ENCODE results near the gene C19orf44.
A peak's percentile ranks its signal among the peaks of the same experiment; 100 is the strongest.
"Not testable (repeated sequence)": the region's sequence is repeated elsewhere in the genome, so short reads cannot be mapped to it uniquely, and the experiment has no call there.

Gene C19orf44

DNA sequence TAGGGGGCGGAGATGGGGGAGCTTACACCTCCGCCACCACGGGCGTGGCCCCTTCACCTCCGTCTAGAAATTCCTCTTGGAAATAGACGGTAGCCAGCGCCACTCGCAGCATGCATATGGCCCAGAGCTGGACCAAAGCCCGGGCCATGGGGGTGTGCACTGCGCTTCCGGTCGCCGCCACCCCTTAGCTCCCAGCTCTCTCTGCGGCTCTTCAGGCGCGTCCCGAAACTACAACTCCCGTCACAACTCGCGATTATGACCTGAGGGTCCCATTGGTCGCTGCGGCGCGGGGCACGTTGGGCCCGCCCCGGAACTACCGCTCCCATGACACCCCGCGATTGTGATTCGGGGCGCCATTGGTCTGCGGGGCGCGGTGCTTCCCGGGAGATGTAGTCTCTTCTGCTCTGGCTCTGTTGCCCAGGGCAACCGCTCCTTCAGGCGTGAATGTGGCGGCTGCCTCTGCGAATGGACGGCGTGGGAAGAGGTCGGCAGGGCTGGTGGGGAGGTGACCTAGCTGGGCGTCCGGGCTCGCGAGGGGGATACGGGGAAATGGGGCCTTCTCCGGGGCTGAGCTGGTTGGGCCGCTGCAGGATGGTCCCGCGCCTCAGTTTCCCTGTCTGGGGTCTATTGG is at the start of gene C19orf44, which contains the start of gene CALR3:
C19orf44 (plus strand) TSS at position 413 of the 631 bp plus-strand sequence. CDS start 4,399 bp downstream, outside the sequence.
CALR3 (minus strand) TSS at position 186 of the 631 bp plus-strand sequence; CDS start at position 148, 38 bp downstream.
- peak within 1 kb of the TSS; percentile 82 for H3K4me3 ChIP-seq (replicated peaks; ENCODE audit: low read depth, low read length)
- peak; percentile 95 for DNase-seq (ENCODE audit: extremely low read depth, low read depth)
- TF ChIP-seq CTCF (IDR thresholded peaks at IDR 0.05; ENCODE audit: low read depth, low read length, missing control alignments), result no peak

- DNase-seq (ENCODE audit: extremely low read depth, low read depth), result no peak
- TF ChIP-seq CTCF (IDR thresholded peaks at IDR 0.05; ENCODE audit: low read depth, low read length, missing control alignments), result no peak
- no peak overlapping the region for H3K4me3 ChIP-seq (replicated peaks; ENCODE audit: low read depth, low read length)
These were observed 49.3 kb upstream of the C19orf44 start for GRCh38 chr19:16446724-16447368.

- not testable (repeated sequence) for DNase-seq (ENCODE audit: extremely low read depth, low read depth)
These were observed 47.3 kb upstream of the C19orf44 start for GRCh38 chr19:16448872-16449271.

GRCh38 chr19:16449330-16449961 is 46.7 kb upstream of the C19orf44 start:
- no peak overlapping the region for H3K4me3 ChIP-seq (replicated peaks; ENCODE audit: low read depth, low read length)
- no peak for DNase-seq (ENCODE audit: extremely low read depth, low read depth)
- no peak for TF ChIP-seq CTCF (IDR thresholded peaks at IDR 0.05; ENCODE audit: low read depth, low read length, missing control alignments)

More at GRCh38 chr19:16448872-16449271, 47.3 kb upstream of the C19orf44 start:
- H3K4me3 ChIP-seq (replicated peaks; ENCODE audit: low read depth, low read length), result not testable (repeated sequence)

DNA sequence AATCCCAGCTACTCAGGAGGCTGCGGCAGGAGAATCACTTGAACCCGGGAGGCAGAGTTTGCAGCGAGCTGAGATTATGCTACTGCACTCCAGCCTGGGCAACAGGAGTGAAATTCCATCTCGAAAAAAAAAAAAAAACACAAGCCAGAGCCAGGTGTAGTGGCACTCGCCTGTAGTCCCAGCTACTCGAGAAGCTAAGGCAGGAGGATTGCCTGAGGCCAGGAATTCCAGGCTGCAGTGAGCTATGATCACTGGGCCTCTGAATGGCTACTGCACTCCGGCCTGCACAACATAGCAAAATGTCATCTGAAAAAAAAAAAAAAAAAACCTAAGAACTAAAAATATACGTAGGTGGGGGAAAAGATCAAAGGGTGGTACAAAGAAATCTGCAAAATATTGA is 43.9 kb upstream of the C19orf44 start:
- H3K4me3 ChIP-seq (replicated peaks; ENCODE audit: low read depth, low read length), result no peak overlapping the region
- TF ChIP-seq CTCF (IDR thresholded peaks at IDR 0.05; ENCODE audit: low read depth, low read length, missing control alignments), result no peak
- no peak for DNase-seq (ENCODE audit: extremely low read depth, low read depth)

GRCh38 chr19:16454351-16454918 is 41.8 kb upstream of the C19orf44 start:
- no peak overlapping the region for H3K4me3 ChIP-seq (replicated peaks; ENCODE audit: low read depth, low read length)
- no peak for DNase-seq (ENCODE audit: extremely low read depth, low read depth)
- no peak for TF ChIP-seq CTCF (IDR thresholded peaks at IDR 0.05; ENCODE audit: low read depth, low read length, missing control alignments)

- H3K4me3 ChIP-seq (replicated peaks; ENCODE audit: low read depth, low read length), result no peak overlapping the region
- no peak for TF ChIP-seq CTCF (IDR thresholded peaks at IDR 0.05; ENCODE audit: low read depth, low read length, missing control alignments)
- DNase-seq (ENCODE audit: extremely low read depth, low read depth), result no peak
These were observed 40.7 kb upstream of the C19orf44 start for GRCh38 chr19:16455489-16455888.
